Transverse colon (tissue), 3 donors: ENCODE measurements around the gene SELENOK.

Experiments used
- CTCF ChIP-seq, 5 experiments: fragments of 200-600 bp in 3 of 5; fragments of 450-650 bp in 2 of 5; sonication (generic) in 3 of 5; IDR thresholded peaks; 1 replicate in 2 of 5; 2 replicates in 3 of 5; pipeline ENCODE4 v1.5.1; 2016 to 2017; ENCODE audit warnings: antibody characterized with exemption in 5 of 5, inconsistent platforms in 3 of 5, mild to moderate bottlenecking in 2 of 5, moderate library complexity in 1 of 5
- EP300 ChIP-seq: sonication (generic); formaldehyde crosslinking; IDR thresholded peaks from one replicate; pipeline ENCODE4 v1.6.1; 2017; ENCODE audit warnings: antibody characterized with exemption, low read depth
- POLR2A ChIP-seq: fragments of 450-650 bp; IDR thresholded peaks from one replicate; pipeline ENCODE4 v1.6.1; 2016; ENCODE audit warnings: antibody characterized with exemption, mild to moderate bottlenecking, moderate library complexity

GRCh38 chr3:53856964-53857363 is 34.7 kb downstream of the SELENOK start:
- TF ChIP-seq CTCF (IDR thresholded peaks at IDR 0.05) (no peak), POLR2A (no peak), EP300 (no peak)
